ENCODE measurements around the gene CDK4.

- TF ChIP-seq EZH2 (IDR thresholded peaks at IDR 0.05; ENCODE audit: low read length), result no peak
- TF ChIP-seq, protein P1, sequence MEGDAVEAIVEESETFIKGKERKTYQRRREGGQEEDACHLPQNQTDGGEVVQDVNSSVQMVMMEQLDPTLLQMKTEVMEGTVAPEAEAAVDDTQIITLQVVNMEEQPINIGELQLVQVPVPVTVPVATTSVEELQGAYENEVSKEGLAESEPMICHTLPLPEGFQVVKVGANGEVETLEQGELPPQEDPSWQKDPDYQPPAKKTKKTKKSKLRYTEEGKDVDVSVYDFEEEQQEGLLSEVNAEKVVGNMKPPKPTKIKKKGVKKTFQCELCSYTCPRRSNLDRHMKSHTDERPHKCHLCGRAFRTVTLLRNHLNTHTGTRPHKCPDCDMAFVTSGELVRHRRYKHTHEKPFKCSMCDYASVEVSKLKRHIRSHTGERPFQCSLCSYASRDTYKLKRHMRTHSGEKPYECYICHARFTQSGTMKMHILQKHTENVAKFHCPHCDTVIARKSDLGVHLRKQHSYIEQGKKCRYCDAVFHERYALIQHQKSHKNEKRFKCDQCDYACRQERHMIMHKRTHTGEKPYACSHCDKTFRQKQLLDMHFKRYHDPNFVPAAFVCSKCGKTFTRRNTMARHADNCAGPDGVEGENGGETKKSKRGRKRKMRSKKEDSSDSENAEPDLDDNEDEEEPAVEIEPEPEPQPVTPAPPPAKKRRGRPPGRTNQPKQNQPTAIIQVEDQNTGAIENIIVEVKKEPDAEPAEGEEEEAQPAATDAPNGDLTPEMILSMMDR (optimal IDR thresholded peaks at IDR 0.05 in 1 of 3, IDR thresholded peaks at IDR 0.05 in 1 of 3, conservative IDR thresholded peaks at IDR 0.05 in 1 of 3; ENCODE audit: extremely low read depth in 1 of 3, insufficient read depth in 2 of 3, low read length in 3 of 3), result peak; percentile 58 to 79 (median 59)
Measured at GRCh38 chr12:57759360-57759980, 7.4 kb upstream of the CDK4 start.
